Erythroblast (primary cell): ENCODE results near the gene EPB41L1.

Source experiments
- GATA1 ChIP-seq: IDR thresholded peaks from 2 replicates; pipeline ENCODE4 v1.6.1; 2011; ENCODE audit warnings: low read depth, mild to moderate bottlenecking, control low read depth, low read length, moderate library complexity
- POLR2A ChIP-seq: IDR thresholded peaks from 2 replicates; pipeline ENCODE4 v1.6.1; 2011; ENCODE audit warnings: mild to moderate bottlenecking, low read length

GRCh38 chr20:36154700-36155628 lies at the start of gene EPB41L1:
- TF ChIP-seq POLR2A (no peak), GATA1 (no peak)
